22Rv1 (cell line): Measurements from ENCODE around the gene OR2M5.

ENCODE experiments used
- CTCF ChIP-seq: fragments of 450-650 bp; IDR thresholded peaks from 2 replicates; pipeline ENCODE4 v1.5.1; 2017; ENCODE audit warnings: mild to moderate bottlenecking
- ZFX ChIP-seq: fragments of 450-650 bp; IDR thresholded peaks from 2 replicates; pipeline ENCODE4 v1.6.1; 2017; ENCODE audit warnings: antibody characterized with exemption, borderline replicate concordance

DNA sequence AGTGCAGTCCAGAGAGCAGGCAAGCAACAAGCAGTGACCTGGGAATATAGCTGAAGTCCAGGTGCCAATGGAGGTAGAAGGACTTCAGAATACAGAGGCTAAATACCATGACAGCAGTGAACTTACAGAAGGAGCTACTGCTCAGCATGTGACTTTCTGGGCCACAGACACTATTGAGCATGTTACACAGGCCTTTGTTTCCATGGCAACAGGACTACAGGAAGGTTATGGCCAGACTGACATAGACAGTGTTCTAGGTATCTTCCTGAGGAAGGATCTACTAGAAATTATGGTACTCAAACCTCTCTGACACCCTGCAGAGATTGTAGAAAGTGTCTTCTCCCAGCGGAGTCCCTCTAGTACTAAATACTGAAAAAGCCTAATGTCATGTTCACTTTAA lies 11.0 kb downstream of the OR2M5 start:
- no peak for TF ChIP-seq CTCF
- no peak for TF ChIP-seq ZFX
